Stimulated activated CD4-positive, alpha-beta T cell treated with anti-CD3 and anti-CD28 coated beads, Interleukin-2, amount 100 ng/mL, for 48 hours (primary cell): Measurements from ENCODE around the gene ULBP2.
"Not testable (repeated sequence)": the region's sequence is repeated elsewhere in the genome, so short reads cannot be mapped to it uniquely, and the experiment has no call there.

Experiments
- DNase-seq, 2 donors: peaks; one replicate each; pipeline ENCODE4 v3.0.0-alpha.2; 2020

The ULBP2 gene

DNA sequence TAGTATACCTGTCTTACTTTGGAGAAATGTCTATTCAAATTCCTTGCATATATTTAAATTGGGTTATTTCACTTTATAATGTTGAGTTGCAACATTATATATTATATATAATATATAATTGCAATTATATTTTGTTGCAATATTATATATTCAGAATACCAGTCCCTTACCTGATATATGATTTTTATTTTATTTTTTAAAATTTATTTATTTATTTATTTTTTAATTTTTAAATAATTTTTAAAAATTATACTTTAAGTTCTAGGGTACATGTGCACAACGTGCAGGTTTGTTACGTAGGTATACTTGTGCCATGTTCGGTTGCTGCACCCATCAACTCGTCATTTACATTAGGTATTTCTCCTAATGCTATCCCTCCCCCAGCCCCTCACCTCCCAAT, 14.8 kb upstream of the ULBP2 start:
- not testable (repeated sequence) for DNase-seq

- DNase-seq = no peak
These were observed 12.4 kb upstream of the ULBP2 start for GRCh38 chr6:149929422-149929821.

DNA sequence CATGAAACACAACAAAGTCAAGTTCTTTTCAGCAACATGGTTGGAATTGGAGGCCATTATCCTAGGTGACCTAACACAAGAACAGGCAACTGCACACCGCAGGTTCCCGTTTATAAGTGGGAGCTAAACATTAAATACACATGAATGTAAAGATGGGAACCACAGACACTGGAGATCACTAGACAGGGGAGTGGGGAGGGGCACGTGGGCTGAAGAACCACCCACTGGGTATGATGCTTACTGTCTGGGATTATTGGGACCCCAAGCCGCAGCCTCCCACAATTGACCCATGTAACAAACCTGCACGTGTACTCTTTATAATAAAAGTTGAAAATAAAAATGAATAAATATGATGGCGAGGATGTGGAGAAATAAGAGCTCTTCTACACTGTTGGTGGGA, 10.3 kb upstream of the ULBP2 start:
- no peak for DNase-seq

DNA sequence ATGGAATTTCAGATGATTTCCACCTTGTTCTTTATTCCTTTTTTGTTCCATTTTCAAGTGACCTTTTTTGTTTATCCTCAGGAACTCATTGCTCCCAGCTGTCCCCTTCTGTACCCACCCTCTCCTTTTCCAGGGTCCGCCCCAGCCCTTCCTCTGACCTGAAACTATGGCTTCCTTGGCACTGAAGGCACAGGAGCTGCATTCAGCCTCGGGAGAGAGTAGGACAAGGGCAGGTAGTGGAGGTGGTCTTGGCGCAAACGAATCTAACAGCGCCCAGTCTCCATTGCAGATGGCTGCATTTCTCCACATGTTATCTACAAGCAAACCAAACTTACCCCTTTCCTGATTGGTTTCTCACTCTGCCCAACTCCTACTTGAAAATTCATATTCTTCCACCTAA, 8.8 kb upstream of the ULBP2 start:
- no peak for DNase-seq

GRCh38 chr6:149933461-149933860, 8.4 kb upstream of the ULBP2 start:
- no peak for DNase-seq

- peak; percentile 66 to 70 for DNase-seq
These were observed 7.3 kb upstream of the ULBP2 start for GRCh38 chr6:149934249-149935156.

GRCh38 chr6:149935246-149935645, 6.6 kb upstream of the ULBP2 start:
- DNase-seq = no peak

DNA sequence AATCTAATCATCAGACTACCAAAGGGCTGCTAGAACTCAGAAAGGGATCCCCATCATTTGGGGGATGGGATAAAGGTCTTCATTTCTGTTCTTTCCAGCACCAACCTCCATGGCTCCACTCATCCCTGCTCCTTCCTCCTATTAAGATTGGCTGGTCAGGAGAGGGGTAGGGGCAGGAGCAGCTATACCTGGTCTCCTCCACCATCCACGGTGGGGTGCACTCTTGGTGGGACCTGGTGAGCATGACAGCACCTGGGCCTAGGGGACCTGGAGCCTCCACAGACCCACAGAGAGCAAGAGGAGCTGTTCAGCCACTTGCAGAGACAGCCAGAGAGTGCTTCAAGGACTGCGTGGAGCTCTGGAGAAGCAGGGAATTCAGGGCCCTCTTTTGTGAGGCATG, 6.1 kb upstream of the ULBP2 start:
- DNase-seq = no peak

DNA sequence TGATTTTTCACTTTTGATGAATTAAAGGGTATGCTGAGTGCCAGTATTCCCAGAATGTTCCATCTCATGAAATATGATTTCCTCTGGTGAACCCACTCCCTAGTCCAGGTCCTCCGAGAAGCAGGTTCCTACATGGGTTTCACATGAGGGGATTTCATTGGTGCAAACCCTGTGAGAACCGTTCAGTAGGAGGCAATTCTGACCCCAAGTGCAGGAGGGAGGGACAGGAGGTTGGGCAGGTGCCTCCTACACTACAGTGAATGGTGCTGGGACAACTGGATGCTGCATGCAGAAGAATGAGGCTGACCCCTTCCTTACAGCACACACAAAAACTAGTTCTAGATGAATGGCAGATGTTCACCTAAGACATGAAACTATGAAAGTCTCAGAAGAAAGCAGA, 5.1 kb upstream of the ULBP2 start:
- DNase-seq = no peak

- not testable (repeated sequence) for DNase-seq
These were observed 3.7 kb upstream of the ULBP2 start for GRCh38 chr6:149938013-149938570.

GRCh38 chr6:149938571-149939355, 3.1 kb upstream of the ULBP2 start:
- no peak for DNase-seq

DNA sequence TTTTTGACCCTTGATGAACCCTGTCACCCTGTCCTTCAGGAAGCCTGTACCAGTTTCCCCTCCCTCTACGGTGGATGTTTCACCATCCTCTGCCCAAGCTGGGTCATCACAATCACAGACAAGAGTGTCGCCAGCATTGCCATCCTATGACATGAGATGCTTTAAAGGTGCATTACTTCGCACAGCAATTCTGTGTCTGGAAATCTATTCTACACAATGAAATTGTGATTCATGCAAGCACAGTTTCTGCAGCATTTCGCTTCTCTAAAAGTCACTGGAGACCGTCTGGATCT, 2.5 kb upstream of the ULBP2 start:
- DNase-seq = no peak

DNA sequence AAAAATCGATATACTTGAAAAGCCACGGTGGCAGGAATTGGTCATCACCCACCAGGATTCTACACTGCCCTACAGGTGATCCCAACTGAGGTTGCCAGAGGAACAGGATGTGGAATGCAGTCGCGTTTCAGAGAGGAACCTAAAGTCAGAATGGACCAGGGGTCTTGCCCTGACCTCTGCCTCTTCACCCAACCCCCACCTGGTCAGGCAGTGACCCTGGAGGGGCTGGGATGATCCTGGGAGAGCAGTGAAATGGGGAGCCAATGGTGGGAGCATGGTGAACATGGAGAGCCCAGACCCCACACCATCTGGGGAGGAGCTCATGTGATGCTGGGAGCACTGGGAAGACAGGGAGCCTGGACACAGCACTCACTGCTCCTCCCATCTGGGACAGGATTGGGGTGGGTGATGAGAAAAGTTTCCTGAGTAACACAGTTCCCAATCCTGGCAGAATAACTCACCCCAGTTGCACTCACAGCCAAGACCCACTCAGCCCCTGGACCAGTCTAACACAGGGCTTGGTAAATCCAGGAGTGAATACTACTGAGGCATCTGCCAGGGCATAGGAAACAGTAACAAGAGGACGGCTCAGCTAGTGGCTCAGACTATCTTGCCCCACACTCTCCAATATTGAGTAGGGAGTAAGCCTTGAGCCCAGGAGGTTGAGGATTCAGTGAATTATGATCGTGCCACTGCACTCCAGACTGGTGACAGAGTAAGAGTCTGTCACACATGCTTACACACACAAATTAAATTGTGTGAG, 1.7 kb upstream of the ULBP2 start:
- DNase-seq = no peak

DNA sequence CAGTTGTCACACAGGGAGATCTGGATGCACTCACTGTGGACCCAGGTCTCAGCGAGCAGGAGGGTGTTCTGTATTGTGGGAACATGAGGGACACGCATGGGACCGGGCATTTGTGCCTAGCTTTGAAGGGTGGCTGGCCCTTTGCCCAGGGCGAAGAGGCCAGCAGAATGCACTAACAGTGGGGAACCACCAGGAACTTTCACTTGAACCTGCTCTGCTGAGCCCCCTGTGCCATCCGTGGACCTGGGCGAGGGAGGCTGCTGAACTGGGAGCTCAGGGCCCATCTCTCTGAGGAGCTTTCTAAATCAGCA, 1.2 kb upstream of the ULBP2 start:
- DNase-seq = no peak

DNA sequence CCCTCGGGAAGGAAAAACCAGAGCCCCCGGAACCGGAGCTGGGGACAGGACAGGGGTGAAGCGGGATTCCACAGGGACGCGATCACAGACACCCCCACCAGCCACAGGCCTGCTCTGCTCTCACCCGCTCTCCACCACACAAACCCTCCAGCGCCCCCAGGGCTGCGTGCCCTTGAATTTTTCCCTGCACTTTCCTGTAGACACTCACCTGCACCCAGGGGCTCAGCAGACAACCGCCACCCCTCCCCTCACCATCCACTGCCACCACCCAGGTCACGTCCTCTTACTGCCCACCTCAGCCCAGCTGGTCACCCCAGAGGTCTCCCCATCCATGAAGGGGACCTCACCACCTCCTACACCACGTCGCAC, 631 bp downstream of the ULBP2 start:
- DNase-seq = no peak

DNA sequence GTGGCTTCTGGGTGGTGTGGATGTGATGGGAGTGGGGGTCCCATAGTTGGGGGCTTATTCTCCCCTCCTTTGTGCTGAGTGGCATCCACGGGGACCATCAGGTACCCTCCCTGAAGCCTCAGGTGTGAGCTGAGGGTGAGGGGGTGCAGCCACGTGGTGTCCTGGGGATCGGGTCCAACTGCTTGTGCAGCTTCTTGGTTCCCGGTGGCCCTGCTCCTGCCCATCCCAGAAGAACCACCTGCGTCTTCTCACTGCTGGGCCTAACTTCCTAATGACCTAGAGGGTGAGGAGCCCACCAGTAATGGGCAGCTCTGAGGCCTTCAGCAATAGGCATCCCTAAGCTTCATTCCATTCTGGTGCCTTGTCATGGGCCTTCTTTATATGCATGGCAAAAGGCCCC, 1.5 kb downstream of the ULBP2 start:
- DNase-seq = not testable (repeated sequence)

DNA sequence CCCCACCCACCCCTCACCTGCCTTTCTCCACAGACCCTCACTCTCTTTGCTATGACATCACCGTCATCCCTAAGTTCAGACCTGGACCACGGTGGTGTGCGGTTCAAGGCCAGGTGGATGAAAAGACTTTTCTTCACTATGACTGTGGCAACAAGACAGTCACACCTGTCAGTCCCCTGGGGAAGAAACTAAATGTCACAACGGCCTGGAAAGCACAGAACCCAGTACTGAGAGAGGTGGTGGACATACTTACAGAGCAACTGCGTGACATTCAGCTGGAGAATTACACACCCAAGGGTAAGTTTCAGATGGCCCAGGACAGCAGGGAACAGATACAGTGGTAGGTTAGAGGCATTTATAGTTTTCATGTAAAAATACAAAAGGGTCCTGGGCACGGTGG, 3.5 kb downstream of the ULBP2 start:
- DNase-seq = not testable (repeated sequence)

DNA sequence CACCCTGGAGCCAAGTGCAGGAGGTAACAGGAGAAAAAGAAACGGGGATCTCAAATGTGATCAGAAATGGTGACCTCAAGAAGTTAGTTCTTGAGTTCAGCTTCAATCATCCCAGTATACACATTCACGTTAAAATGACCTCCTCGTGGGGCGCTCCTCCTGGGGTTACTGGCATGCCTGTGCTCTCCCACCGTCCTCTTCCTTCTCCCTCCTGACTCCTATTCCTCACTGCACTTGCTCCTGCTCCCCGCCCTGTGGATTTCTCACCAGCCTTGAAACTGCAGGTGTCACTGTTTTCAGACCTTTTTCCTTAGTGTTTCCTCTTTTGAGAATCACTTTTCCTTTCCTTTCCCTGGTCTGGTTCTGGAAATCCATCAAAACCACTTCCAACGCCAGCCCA, 4.8 kb downstream of the ULBP2 start:
- DNase-seq = not testable (repeated sequence)

DNA sequence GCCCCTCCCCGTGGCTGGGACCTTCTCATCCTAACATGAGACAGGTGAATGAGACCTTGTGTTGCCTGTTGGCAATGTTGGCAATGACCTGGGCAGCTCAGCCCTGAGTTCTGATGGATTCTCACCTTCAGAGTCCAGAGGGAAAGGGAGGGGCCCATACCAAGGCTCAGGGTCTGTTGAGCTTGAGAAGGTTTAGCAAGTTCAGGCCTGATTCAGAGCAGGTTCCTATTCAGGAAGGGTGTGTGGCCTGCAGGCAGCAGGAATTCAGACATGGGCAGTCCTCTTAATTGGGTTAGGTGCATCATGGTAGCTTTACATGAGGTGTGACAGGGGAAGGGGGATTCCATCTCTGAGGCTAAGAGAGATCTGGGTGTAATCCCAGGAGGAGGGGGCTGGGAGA, 5.7 kb downstream of the ULBP2 start:
- DNase-seq = not testable (repeated sequence)

GRCh38 chr6:149948011-149948410, 6.2 kb downstream of the ULBP2 start:
- DNase-seq = no peak

GRCh38 chr6:149948616-149949015, 6.8 kb downstream of the ULBP2 start:
- no peak for DNase-seq

DNA sequence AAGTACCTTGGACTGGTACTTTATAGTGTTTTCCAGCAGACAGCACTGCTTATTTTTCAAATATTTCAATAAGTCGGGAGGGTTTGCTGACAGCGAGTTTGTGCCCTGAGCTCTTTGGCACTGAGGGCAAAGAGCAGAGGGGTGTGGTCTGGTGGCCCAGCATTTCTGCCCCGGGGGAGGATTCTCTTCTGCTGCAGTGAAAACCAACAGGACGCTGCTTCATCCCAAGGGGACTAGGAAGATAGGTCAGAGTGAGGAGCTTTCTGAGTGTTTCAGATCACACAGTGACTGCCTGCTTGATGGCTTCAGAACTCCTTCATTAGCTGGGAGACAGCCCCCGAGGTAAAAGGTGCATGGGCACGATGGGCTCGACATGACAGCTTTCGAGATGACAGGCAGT, 8.6 kb downstream of the ULBP2 start:
- DNase-seq = no peak

DNA sequence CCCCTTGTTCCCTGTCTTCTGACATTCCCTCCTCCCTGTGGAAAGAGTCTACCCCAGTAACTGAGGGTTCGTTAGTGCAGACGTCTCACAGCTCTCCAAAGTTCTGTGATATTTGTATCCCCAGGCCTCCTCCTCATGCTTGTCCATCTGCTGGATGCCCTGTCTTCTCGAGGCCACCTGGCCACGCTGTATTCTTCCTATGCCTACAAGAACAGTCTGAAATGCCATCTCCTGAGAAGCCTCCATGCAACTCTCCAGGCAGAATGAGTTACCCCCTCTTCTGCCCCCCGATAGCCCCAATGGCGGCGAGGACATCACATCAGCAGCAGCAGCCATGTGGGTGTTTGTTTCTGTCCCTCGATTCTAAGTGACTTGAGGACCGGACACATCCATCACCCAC, 9.3 kb downstream of the ULBP2 start:
- no peak for DNase-seq

GRCh38 chr6:149951626-149952025, 9.8 kb downstream of the ULBP2 start:
- DNase-seq = no peak
